ENCODE data around the gene GLOD4.

DNA sequence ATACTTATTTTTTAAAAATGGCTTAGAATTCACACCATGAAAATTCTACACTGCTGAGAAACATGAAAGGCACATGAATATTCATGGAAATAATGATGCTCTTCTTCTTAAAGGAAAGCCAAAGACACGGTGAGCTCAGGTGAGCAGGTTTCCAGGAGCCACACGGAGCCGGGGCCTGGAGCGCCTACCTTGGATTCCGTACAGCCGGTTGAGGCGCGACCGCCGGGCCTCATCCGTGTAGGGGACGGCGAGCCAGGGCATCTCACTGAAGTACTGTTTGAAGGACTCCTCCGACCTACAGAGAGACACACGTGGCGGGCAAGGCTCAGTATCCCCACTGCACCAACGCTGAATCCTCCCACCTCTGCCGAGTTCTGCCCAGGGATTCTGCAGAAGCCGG is 37.2 kb upstream of the GLOD4 start:
- TF ChIP-seq, protein P1, sequence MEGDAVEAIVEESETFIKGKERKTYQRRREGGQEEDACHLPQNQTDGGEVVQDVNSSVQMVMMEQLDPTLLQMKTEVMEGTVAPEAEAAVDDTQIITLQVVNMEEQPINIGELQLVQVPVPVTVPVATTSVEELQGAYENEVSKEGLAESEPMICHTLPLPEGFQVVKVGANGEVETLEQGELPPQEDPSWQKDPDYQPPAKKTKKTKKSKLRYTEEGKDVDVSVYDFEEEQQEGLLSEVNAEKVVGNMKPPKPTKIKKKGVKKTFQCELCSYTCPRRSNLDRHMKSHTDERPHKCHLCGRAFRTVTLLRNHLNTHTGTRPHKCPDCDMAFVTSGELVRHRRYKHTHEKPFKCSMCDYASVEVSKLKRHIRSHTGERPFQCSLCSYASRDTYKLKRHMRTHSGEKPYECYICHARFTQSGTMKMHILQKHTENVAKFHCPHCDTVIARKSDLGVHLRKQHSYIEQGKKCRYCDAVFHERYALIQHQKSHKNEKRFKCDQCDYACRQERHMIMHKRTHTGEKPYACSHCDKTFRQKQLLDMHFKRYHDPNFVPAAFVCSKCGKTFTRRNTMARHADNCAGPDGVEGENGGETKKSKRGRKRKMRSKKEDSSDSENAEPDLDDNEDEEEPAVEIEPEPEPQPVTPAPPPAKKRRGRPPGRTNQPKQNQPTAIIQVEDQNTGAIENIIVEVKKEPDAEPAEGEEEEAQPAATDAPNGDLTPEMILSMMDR (conservative IDR thresholded peaks at IDR 0.05 in 1 of 2, IDR thresholded peaks at IDR 0.05 in 1 of 2; ENCODE audit: low read depth in 1 of 2, low read length in 2 of 2): no peak
- TF ChIP-seq EZH2 (IDR thresholded peaks at IDR 0.05; ENCODE audit: low read length, missing control alignments): no peak

All from fibroblast of lung (primary cell).